Measurements from ENCODE around the gene SERPINA12. TPM values are rescaled to one million over a fixed set of nuclear protein-coding genes. Genes with fewer than 3 reads are reported as not detected.

Gene SERPINA12
- total RNA-seq, 1 experiment from 2014 or later = not detected

DNA sequence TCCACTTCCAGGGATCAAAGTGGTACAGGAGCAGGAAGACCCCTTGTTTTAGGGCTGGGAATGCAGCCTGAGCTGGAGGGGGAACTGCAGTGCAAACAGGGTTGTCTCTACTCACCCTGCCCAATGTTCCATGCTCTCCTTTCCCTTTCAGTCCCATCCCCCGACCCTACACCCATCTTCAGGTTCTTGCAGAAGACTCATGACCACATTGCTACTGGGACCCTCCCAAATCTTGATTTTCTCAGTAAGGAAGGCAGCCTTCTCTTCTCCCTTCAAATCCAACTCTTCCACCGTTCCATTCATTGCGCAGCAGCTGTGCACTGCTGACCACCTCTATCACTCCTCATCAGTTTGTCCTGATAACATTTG, 58.6 kb downstream of the SERPINA12 start:
- TF ChIP-seq, protein P1, sequence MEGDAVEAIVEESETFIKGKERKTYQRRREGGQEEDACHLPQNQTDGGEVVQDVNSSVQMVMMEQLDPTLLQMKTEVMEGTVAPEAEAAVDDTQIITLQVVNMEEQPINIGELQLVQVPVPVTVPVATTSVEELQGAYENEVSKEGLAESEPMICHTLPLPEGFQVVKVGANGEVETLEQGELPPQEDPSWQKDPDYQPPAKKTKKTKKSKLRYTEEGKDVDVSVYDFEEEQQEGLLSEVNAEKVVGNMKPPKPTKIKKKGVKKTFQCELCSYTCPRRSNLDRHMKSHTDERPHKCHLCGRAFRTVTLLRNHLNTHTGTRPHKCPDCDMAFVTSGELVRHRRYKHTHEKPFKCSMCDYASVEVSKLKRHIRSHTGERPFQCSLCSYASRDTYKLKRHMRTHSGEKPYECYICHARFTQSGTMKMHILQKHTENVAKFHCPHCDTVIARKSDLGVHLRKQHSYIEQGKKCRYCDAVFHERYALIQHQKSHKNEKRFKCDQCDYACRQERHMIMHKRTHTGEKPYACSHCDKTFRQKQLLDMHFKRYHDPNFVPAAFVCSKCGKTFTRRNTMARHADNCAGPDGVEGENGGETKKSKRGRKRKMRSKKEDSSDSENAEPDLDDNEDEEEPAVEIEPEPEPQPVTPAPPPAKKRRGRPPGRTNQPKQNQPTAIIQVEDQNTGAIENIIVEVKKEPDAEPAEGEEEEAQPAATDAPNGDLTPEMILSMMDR (conservative IDR thresholded peaks at IDR 0.05) = no peak
- Histone ChIP-seq H3T11ph (ENCODE audit: low read length) (no peak overlapping the region), H3K23ac (ENCODE audit: insufficient read length, low read depth, low read length) (no peak overlapping the region), H3K27me3 (ENCODE audit: insufficient read depth, low read length) (no peaks in the 10 kb centered on the region), H2BK20ac (ENCODE audit: low read depth, low read length, poor library complexity, severe bottlenecking) (no peak overlapping the region), H3K4me1 (ENCODE audit: insufficient read depth, low read length) (peaks cover 12% of the 10 kb centered on the region; the same call in 1 of the 2 replicates), H2AFZ (ENCODE audit: low read length) (no peak overlapping the region), H2BK5ac (ENCODE audit: insufficient read length, low read length) (no peak overlapping the region), H4K20me1 (ENCODE audit: control insufficient read depth, insufficient read depth, insufficient read length) (no peaks in the 10 kb centered on the region), H4K91ac (ENCODE audit: insufficient read length, low read depth, low read length) (no peak overlapping the region), H4K5ac (ENCODE audit: insufficient read length, low read depth, low read length) (no peak overlapping the region), H2BK120ac (ENCODE audit: low read depth, low read length, poor library complexity, severe bottlenecking) (no peak overlapping the region), H3K9ac (ENCODE audit: extremely low read depth, insufficient read length, low read length) (no peak overlapping the region), H3K18ac (ENCODE audit: insufficient read length, low read depth, low read length) (no peak overlapping the region), H3K14ac (ENCODE audit: insufficient read depth, low read length) (no peak overlapping the region), H2BK15ac (ENCODE audit: low read depth, low read length) (no peak overlapping the region), H3K23me2 (ENCODE audit: insufficient read length, low read depth, low read length, poor library complexity, severe bottlenecking) (no peaks in the 10 kb centered on the region), H3K27ac (ENCODE audit: insufficient read length, low read depth, low read length) (no peak overlapping the region), H3K9me3 (ENCODE audit: control insufficient read depth, low read depth, low read length) (no peaks in the 10 kb centered on the region), H2BK12ac (ENCODE audit: insufficient read length, low read depth, low read length) (no peak overlapping the region), H4K8ac (replicated peaks; ENCODE audit: insufficient read length, low read depth, low read length) (no peak overlapping the region), H3K79me2 (ENCODE audit: insufficient read depth, low read length) (no peaks in the 10 kb centered on the region), H3K4ac (ENCODE audit: low read depth, low read length) (no peak overlapping the region), H3K4me2 (ENCODE audit: insufficient read depth, insufficient read length, low read length) (peak overlapping the region; percentile 48), H2AK5ac (ENCODE audit: insufficient read length, low read length) (no peak overlapping the region), H3K79me1 (ENCODE audit: insufficient read depth, low read depth, low read length, poor library complexity, severe bottlenecking) (no peaks in the 10 kb centered on the region), H3K56ac (ENCODE audit: insufficient read length, low read depth, low read length) (no peak overlapping the region)
- Mint-ChIP-seq H3K4me1 (peaks cover 38 to 41% of the 10 kb centered on the region in 2 experiments), H3K27me3 (ENCODE audit: low read depth) (peaks cover 14% of the 10 kb centered on the region), H3K36me3 (ENCODE audit: insufficient read depth in 1 of 3, low read depth in 3 of 3) (peaks cover 0 to 16% (median 9%) of the 10 kb centered on the region in 3 experiments; a peak in 5 of 7 replicates), H3K9me3 (peaks cover 10 to 20% of the 10 kb centered on the region in 2 experiments), H3K27ac (peak overlapping the region in 2 of 3 experiments; percentile 6 to 34; a peak in 3 of 7 replicates), H3K4me3 (peak overlapping the region; percentile 3 to 27; a peak in 3 of 5 replicates)
- no peak for DNase-seq
- WGBS (ENCODE audit: extremely low coverage, insufficient read length, low lambda C conversion rate) = no CpG with 5 or more reads among the region's 3 CpGs

Measured in H9 (cell line).